HepG2 (cell line): ENCODE results near the gene TNNI2. TPM values are rescaled to one million over a fixed set of nuclear protein-coding genes. Genes with fewer than 3 reads are reported as not detected.

ENCODE experiments used
- BRCA1 ChIP-seq: sonication (generic); formaldehyde crosslinking; IDR thresholded peaks from 2 replicates; pipeline ENCODE4 v1.4.0; 2020; ENCODE audit warnings: missing genetic modification reagents
- CENPX ChIP-seq: sonication (generic); formaldehyde crosslinking; IDR thresholded peaks from 2 replicates; pipeline ENCODE4 v1.9.0; 2021; ENCODE audit warnings: mild to moderate bottlenecking, missing genetic modification reagents, moderate library complexity
- DDIT3 ChIP-seq: sonication (generic); formaldehyde crosslinking; IDR thresholded peaks from 2 replicates; pipeline ENCODE4 v1.4.0; 2020; ENCODE audit warnings: mild to moderate bottlenecking, missing genetic modification reagents
- ELF4 ChIP-seq: sonication (generic); formaldehyde crosslinking; IDR thresholded peaks from 2 replicates; pipeline ENCODE4 v1.5.0; 2020; ENCODE audit warnings: missing genetic modification reagents, mild to moderate bottlenecking, moderate library complexity, borderline replicate concordance
- FOXA3 ChIP-seq: IDR thresholded peaks from 2 replicates; pipeline ENCODE4 v1.6.1; 2016; ENCODE audit warnings: missing genetic modification reagents, missing compliant biosample characterization
- IKZF4 ChIP-seq: sonication (generic); formaldehyde crosslinking; IDR thresholded peaks from 2 replicates; pipeline ENCODE4 v1.5.1; 2020; ENCODE audit warnings: borderline replicate concordance, mild to moderate bottlenecking, low read depth, missing genetic modification reagents; ENCODE audit errors: not compliant biosample characterization
- MED1 ChIP-seq: sonication (generic); formaldehyde crosslinking; IDR thresholded peaks from 2 replicates; pipeline ENCODE4 v1.4.0; 2020; ENCODE audit warnings: missing genetic modification reagents
- MXI1 ChIP-seq: IDR thresholded peaks from 3 replicates; pipeline ENCODE4 v1.6.1; 2012; ENCODE audit warnings: low read depth, low read length, inconsistent platforms, borderline replicate concordance
- MYPOP ChIP-seq: sonication (generic); formaldehyde crosslinking; IDR thresholded peaks from 2 replicates; pipeline ENCODE4 v1.8.1; 2023; ENCODE audit warnings: mild to moderate bottlenecking, moderate library complexity, missing genetic modification reagents
- RELA ChIP-seq: sonication (generic); formaldehyde crosslinking; IDR thresholded peaks from 2 replicates; pipeline ENCODE4 v1.4.0; 2020; ENCODE audit warnings: missing genetic modification reagents
- RNF2 ChIP-seq: fragments of 450-650 bp; conservative IDR thresholded peaks from 2 replicates; pipeline ENCODE4 v1.6.1; 2016; ENCODE audit warnings: low read depth
- ZNF329 ChIP-seq: sonication (generic); formaldehyde crosslinking; IDR thresholded peaks from 2 replicates; pipeline ENCODE4 v1.9.0; 2021; ENCODE audit warnings: low read depth, mild to moderate bottlenecking, missing genetic modification reagents
- ZNF496 ChIP-seq: sonication (generic); formaldehyde crosslinking; IDR thresholded peaks from 2 replicates; pipeline ENCODE4 v1.8.1; 2023; ENCODE audit warnings: mild to moderate bottlenecking, moderate library complexity, missing genetic modification reagents; ENCODE audit not compliant: insufficient replicate concordance
- ZNF570 ChIP-seq: sonication (generic); formaldehyde crosslinking; IDR thresholded peaks from 2 replicates; pipeline ENCODE4 v1.4.0; 2020; ENCODE audit warnings: mild to moderate bottlenecking, missing genetic modification reagents, borderline replicate concordance
- ZNF597 ChIP-seq: sonication (generic); formaldehyde crosslinking; IDR thresholded peaks from 2 replicates; pipeline ENCODE4 v1.5.0; 2020; ENCODE audit warnings: missing genetic modification reagents
- ZNF781 ChIP-seq: sonication (generic); formaldehyde crosslinking; IDR thresholded peaks from 2 replicates; pipeline ENCODE4 v1.5.1; 2020; ENCODE audit warnings: borderline replicate concordance, mild to moderate bottlenecking, missing genetic modification reagents; ENCODE audit errors: not compliant biosample characterization
- polyA plus RNA-seq, 8 experiments: library from polyadenylated mRNA; depleted of rRNA in 3 of 8; stranded (reverse) in 7 of 8; unstranded in 1 of 8; fragments of >200 nt; fragmentation: Illumina TruSeq in 4 of 8; extraction: Trizol in 4 of 8; gene quantifications; 2 replicates each; pipeline versions ENCODE4 v1.2.1 to v1.2.3, GENCODE V29; 2011 to 2016; ENCODE audit warnings: low read depth in 4 of 8, missing spikeins in 1 of 8, mixed read lengths in 1 of 8; ENCODE audit not compliant: insufficient read depth in 1 of 8
- total RNA-seq, 5 experiments: library from RNA; depleted of rRNA; stranded (reverse); fragments of >200 nt; fragmentation: Illumina TruSeq; extraction: Trizol; gene quantifications; 2 replicates each; pipeline ENCODE4 v1.2.3, GENCODE V29; 2016; ENCODE audit warnings: low read depth in 1 of 5
- TF ChIP-seq, protein P1 (sequence below): sonication (generic); formaldehyde crosslinking; IDR thresholded peaks from 2 replicates; pipeline ENCODE4 v1.5.1; 2020; ENCODE audit warnings: mild to moderate bottlenecking, missing genetic modification reagents, moderate library complexity
- TF ChIP-seq, protein P2 (sequence below): sonication (generic); formaldehyde crosslinking; IDR thresholded peaks from 2 replicates; pipeline ENCODE4 v1.5.0; 2020; ENCODE audit warnings: mild to moderate bottlenecking, missing genetic modification reagents
- TF ChIP-seq, protein P3 (sequence below): IDR thresholded peaks from 2 replicates; pipeline ENCODE4 v1.6.1; 2016

The TNNI2 gene
- total and polyA plus RNA-seq, 2 of the 13 experiments (the other 11 are each of a cell fraction or from before 2014, with no cell fraction given) = 7.2 to 12.0 TPM

- TF ChIP-seq, protein P1, sequence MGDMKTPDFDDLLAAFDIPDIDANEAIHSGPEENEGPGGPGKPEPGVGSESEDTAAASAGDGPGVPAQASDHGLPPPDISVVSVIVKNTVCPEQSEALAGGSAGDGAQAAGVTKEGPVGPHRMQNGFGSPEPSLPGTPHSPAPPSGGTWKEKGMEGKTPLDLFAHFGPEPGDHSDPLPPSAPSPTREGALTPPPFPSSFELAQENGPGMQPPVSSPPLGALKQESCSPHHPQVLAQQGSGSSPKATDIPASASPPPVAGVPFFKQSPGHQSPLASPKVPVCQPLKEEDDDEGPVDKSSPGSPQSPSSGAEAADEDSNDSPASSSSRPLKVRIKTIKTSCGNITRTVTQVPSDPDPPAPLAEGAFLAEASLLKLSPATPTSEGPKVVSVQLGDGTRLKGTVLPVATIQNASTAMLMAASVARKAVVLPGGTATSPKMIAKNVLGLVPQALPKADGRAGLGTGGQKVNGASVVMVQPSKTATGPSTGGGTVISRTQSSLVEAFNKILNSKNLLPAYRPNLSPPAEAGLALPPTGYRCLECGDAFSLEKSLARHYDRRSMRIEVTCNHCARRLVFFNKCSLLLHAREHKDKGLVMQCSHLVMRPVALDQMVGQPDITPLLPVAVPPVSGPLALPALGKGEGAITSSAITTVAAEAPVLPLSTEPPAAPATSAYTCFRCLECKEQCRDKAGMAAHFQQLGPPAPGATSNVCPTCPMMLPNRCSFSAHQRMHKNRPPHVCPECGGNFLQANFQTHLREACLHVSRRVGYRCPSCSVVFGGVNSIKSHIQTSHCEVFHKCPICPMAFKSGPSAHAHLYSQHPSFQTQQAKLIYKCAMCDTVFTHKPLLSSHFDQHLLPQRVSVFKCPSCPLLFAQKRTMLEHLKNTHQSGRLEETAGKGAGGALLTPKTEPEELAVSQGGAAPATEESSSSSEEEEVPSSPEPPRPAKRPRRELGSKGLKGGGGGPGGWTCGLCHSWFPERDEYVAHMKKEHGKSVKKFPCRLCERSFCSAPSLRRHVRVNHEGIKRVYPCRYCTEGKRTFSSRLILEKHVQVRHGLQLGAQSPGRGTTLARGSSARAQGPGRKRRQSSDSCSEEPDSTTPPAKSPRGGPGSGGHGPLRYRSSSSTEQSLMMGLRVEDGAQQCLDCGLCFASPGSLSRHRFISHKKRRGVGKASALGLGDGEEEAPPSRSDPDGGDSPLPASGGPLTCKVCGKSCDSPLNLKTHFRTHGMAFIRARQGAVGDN = peak; percentile 100
- TF ChIP-seq, protein P2, sequence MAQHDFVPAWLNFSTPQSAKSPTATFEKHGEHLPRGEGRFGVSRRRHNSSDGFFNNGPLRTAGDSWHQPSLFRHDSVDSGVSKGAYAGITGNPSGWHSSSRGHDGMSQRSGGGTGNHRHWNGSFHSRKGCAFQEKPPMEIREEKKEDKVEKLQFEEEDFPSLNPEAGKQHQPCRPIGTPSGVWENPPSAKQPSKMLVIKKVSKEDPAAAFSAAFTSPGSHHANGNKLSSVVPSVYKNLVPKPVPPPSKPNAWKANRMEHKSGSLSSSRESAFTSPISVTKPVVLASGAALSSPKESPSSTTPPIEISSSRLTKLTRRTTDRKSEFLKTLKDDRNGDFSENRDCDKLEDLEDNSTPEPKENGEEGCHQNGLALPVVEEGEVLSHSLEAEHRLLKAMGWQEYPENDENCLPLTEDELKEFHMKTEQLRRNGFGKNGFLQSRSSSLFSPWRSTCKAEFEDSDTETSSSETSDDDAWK = no peak
- no peak for TF ChIP-seq ZNF781 (CRISPR knock-in tag)
- no peak for TF ChIP-seq ELF4 (CRISPR knock-in tag)
- no peak for TF ChIP-seq MXI1
- peak; percentile 46; the same call in 1 of the 2 replicates for TF ChIP-seq FOXA3 (CRISPR knock-in tag)
- TF ChIP-seq ZNF570 (CRISPR knock-in tag) = no peak
- no peak for TF ChIP-seq MYPOP
- peak; percentile 52 for TF ChIP-seq IKZF4 (CRISPR knock-in tag)
- 0 out of 2 replicates have a peak, but pooled peaks have one; percentile 28 for TF ChIP-seq DDIT3 (CRISPR knock-in tag)
- no peak for TF ChIP-seq ZNF329 (CRISPR knock-in tag)
- 0 out of 2 replicates have a peak, but pooled peaks have one; percentile 32 for TF ChIP-seq BRCA1 (CRISPR knock-in tag)
- no peak for TF ChIP-seq ZNF597 (CRISPR knock-in tag)
- TF ChIP-seq RNF2 = peak; percentile 79; the same call in 1 of the 2 replicates
- TF ChIP-seq MED1 = peak; percentile 98
- no peak for TF ChIP-seq RELA (CRISPR knock-in tag)
- no peak for TF ChIP-seq ZNF496
- TF ChIP-seq CENPX (CRISPR knock-in tag) = no peak
- TF ChIP-seq, protein P3, sequence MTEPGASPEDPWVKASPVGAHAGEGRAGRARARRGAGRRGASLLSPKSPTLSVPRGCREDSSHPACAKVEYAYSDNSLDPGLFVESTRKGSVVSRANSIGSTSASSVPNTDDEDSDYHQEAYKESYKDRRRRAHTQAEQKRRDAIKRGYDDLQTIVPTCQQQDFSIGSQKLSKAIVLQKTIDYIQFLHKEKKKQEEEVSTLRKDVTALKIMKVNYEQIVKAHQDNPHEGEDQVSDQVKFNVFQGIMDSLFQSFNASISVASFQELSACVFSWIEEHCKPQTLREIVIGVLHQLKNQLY (CRISPR knock-in tag) = peak; percentile 81; the same call in 1 of the 2 replicates
Measured at GRCh38 chr11:1830322-1831223, 8.2 kb upstream of the TNNI2 start (continued).
